Measurements from ENCODE around the gene HBZ.
"Not testable (repeated sequence)": the region's sequence is repeated elsewhere in the genome, so short reads cannot be mapped to it uniquely, and the experiment has no call there.

The HBZ gene

GRCh38 chr16:152141-153128 lies at the start of gene HBZ:
HBZ (plus strand) TSS chr16:152644; CDS start chr16:152910, 266 bp downstream.
- DNase-seq (ENCODE audit: low spot score) = no peak

GRCh38 chr16:104355-104754 lies 48.1 kb upstream of the HBZ start:
- DNase-seq (ENCODE audit: low spot score) = no peak

GRCh38 chr16:104928-105327 lies 47.5 kb upstream of the HBZ start:
- no peak for DNase-seq (ENCODE audit: low spot score)

- DNase-seq (ENCODE audit: low spot score) = no peak
Observed at GRCh38 chr16:105521-105920, 46.9 kb upstream of the HBZ start.

GRCh38 chr16:106623-107324 lies 45.7 kb upstream of the HBZ start:
- DNase-seq (ENCODE audit: low spot score) = peak; percentile 53

- DNase-seq (ENCODE audit: low spot score) = no peak
Observed at GRCh38 chr16:112153-112840, 40.1 kb upstream of the HBZ start.

- DNase-seq (ENCODE audit: low spot score) = no peak
Observed at GRCh38 chr16:114327-114726, 38.1 kb upstream of the HBZ start.

GRCh38 chr16:116015-116414 lies 36.4 kb upstream of the HBZ start:
- DNase-seq (ENCODE audit: low spot score) = no peak

GRCh38 chr16:117379-118365 lies 34.8 kb upstream of the HBZ start:
- DNase-seq (ENCODE audit: low spot score) = peak; percentile 52

- no peak for DNase-seq (ENCODE audit: low spot score)
Observed at GRCh38 chr16:118857-119256, 33.6 kb upstream of the HBZ start.

GRCh38 chr16:119295-119694 lies 33.1 kb upstream of the HBZ start:
- no peak for DNase-seq (ENCODE audit: low spot score)

- no peak for DNase-seq (ENCODE audit: low spot score)
Observed at GRCh38 chr16:119835-120491, 32.5 kb upstream of the HBZ start.

GRCh38 chr16:120756-121155 lies 31.7 kb upstream of the HBZ start:
- no peak for DNase-seq (ENCODE audit: low spot score)

- no peak for DNase-seq (ENCODE audit: low spot score)
Observed at GRCh38 chr16:122361-122760, 30.1 kb upstream of the HBZ start.

- DNase-seq (ENCODE audit: low spot score) = not testable (repeated sequence)
Observed at GRCh38 chr16:123558-124350, 28.7 kb upstream of the HBZ start.

- DNase-seq (ENCODE audit: low spot score) = no peak
Observed at GRCh38 chr16:125011-125410, 27.4 kb upstream of the HBZ start.

- no peak for DNase-seq (ENCODE audit: low spot score)
Observed at GRCh38 chr16:129075-129474, 23.4 kb upstream of the HBZ start.

GRCh38 chr16:130533-131173 lies 21.8 kb upstream of the HBZ start:
- no peak for DNase-seq (ENCODE audit: low spot score)

- DNase-seq (ENCODE audit: low spot score) = no peak
Observed at GRCh38 chr16:132120-132519, 20.3 kb upstream of the HBZ start.

Data from HuH-7 (cell line).